ENCODE measurements around the gene C2orf49.

C2orf49 gene

DNA sequence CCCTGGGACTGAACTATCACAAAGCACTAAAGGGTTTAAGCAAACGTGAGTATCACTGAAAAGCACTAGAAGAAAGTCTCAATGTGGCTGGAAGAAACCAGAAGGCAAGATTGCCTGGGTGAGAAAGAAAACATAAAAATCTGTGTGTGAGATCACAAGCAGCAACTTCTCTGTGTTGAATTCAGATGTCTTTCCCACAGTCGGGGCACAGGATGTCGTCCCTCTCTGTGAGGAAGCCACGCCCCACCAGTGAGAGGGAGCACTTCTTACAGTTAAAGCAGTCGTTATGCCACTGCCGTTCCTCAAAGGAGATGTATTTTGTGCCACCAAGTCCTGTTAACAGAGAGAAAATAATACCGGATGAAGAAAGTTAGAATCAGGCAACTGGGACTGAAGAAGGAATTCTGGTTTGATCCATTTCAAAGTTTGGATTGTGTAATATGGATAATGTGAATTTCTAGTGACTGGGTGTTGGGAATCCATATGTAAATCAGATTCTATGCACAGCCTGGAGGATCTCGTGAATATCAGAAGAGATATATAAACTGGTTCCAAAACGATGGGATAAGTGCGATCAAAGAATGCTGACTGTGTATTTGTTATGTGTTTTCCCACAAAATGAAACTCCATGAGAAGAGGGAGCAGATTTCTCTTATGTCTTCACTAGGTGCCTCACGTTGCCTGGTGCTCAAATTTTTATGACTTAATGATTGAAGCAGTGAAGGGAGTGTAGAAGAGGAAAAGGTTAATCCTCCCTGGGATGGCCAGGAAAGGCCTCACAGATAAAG, 24.0 kb downstream of the C2orf49 start:
- TF ChIP-seq, protein P1, sequence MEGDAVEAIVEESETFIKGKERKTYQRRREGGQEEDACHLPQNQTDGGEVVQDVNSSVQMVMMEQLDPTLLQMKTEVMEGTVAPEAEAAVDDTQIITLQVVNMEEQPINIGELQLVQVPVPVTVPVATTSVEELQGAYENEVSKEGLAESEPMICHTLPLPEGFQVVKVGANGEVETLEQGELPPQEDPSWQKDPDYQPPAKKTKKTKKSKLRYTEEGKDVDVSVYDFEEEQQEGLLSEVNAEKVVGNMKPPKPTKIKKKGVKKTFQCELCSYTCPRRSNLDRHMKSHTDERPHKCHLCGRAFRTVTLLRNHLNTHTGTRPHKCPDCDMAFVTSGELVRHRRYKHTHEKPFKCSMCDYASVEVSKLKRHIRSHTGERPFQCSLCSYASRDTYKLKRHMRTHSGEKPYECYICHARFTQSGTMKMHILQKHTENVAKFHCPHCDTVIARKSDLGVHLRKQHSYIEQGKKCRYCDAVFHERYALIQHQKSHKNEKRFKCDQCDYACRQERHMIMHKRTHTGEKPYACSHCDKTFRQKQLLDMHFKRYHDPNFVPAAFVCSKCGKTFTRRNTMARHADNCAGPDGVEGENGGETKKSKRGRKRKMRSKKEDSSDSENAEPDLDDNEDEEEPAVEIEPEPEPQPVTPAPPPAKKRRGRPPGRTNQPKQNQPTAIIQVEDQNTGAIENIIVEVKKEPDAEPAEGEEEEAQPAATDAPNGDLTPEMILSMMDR (IDR thresholded peaks at IDR 0.05): no peak
- Histone ChIP-seq H3K27me3 (peaks cover 11% of the 10 kb centered on the region), H3K36me3 (peaks cover 36% of the 10 kb centered on the region), H3K27ac (no peak overlapping the region), H3K4me1 (ENCODE audit: control insufficient read depth in 1 of 2, insufficient read depth in 1 of 2, low read depth in 1 of 2, low read length in 1 of 2) (peaks cover 0 to 5% of the 10 kb centered on the region in 2 experiments), H3K4me3 (ENCODE audit: low read depth in 1 of 2, low read length in 1 of 2) (no peak overlapping the region), H3K9me3 (no peaks in the 10 kb centered on the region)

DNA sequence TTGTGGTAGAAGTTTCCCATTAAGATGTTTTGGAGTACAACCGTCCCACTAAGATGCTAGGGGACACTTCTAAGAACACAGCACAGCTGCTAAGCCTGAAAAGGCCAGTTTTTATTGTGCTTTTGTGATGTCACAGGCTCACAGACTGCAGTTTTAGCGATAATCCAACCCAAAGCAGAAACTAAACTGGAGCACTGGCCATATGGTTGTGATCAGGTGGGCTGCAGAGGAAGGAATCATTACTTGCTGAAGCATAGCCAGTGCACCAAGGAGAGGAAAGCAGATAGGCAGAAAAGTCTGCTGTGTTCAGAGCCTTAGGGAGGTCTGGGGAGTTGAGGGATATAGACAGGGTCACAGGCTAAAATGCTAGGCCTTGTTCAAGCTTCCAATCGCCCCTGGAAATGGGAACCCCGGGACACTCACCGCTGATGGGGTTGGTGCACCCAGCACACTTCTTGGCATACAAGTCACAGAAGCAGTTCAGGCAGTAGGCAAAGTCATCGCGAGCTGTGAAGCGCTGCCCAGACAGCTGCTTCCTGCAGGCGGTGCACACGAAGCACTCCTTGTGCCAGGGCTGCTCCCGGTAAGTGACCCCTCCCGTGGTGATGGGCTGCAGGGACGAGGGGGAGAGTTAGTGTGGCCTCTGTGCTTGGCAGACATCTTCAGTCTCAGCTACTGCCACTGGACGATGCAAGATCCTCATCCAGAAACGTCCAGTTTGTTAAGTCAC, 25.7 kb downstream of the C2orf49 start:
- H3K36me3 ChIP-seq: peaks cover 31% of the 10 kb centered on the region
- H3K27ac ChIP-seq: no peak overlapping the region
- TF ChIP-seq, protein P1 (IDR thresholded peaks at IDR 0.05): no peak
- no peaks in the 10 kb centered on the region for H3K9me3 ChIP-seq
- no peak overlapping the region for H3K4me3 ChIP-seq (ENCODE audit: low read depth in 1 of 2, low read length in 1 of 2)
- H3K4me1 ChIP-seq (ENCODE audit: control insufficient read depth in 1 of 2, insufficient read depth in 1 of 2, low read depth in 1 of 2, low read length in 1 of 2): peaks cover 0 to 5% of the 10 kb centered on the region in 2 experiments
- peaks cover 11% of the 10 kb centered on the region for H3K27me3 ChIP-seq

DNA sequence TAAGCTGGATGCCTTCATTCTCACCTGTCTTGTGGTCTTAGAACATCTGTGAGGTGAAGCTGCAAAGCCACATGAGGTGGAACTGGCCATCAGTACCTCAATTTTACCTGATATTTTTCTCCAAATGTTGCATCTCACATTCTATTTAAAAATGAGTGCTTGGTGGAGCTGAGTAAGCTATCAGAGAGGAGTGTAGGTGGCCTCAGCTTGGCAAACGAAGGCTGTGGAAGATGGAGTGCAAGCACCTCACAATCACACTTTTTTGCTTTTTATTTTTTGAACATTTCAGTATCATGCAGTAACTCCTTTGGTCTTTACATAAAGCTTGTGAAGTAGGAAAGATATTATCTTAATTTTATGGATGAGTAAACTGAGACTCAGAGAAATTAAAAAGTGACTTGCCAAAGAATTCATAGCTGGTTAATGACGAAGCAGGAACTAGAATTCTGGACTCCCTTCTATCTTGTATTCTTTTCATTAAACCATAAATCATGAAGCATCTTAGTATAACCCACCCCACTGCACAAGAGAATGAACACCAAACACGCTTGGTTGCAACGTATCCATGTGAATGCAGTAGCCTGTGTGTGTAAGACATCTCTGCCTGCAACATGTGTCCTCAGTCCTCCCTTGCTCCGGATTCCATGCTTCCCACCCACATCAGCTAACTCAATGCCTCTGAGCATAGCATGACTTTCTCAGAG, 27.2 kb downstream of the C2orf49 start:
- Histone ChIP-seq H3K9me3 (no peaks in the 10 kb centered on the region), H3K27ac (no peak overlapping the region), H3K4me1 (ENCODE audit: control insufficient read depth in 1 of 2, insufficient read depth in 1 of 2, low read depth in 1 of 2, low read length in 1 of 2) (peaks cover 0 to 2% of the 10 kb centered on the region in 2 experiments), H3K27me3 (peaks cover 11% of the 10 kb centered on the region), H3K36me3 (peaks cover 19% of the 10 kb centered on the region), H3K4me3 (ENCODE audit: low read depth in 1 of 2, low read length in 1 of 2) (no peak overlapping the region)
- TF ChIP-seq, protein P1 (IDR thresholded peaks at IDR 0.05): no peak

DNA sequence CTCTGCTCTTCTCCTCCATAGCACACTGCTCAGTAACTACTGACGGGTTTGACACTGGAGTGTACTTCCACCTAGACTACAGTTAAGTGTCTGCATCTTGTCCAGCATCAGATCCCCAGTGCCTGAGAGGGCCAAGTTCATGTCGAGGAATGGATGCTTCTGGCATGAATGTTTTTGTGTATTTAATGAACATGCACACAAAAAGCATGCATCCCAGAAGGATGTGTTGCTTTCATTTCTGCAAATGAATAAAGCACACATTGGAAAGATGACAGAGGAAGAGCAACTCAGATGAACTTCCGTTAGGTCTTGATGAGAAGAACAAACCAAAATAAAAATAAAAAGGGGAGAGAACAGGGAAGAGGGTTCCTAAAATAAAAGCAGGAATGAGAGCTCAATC, 27.9 kb downstream of the C2orf49 start:
- Histone ChIP-seq H3K27ac (no peak overlapping the region), H3K9me3 (no peaks in the 10 kb centered on the region), H3K4me3 (ENCODE audit: low read depth in 1 of 2, low read length in 1 of 2) (no peak overlapping the region), H3K27me3 (peaks cover 11% of the 10 kb centered on the region), H3K4me1 (ENCODE audit: control insufficient read depth in 1 of 2, insufficient read depth in 1 of 2, low read depth in 1 of 2, low read length in 1 of 2) (no peaks in the 10 kb centered on the region), H3K36me3 (peaks cover 15% of the 10 kb centered on the region)
- TF ChIP-seq, protein P1 (IDR thresholded peaks at IDR 0.05): no peak

DNA sequence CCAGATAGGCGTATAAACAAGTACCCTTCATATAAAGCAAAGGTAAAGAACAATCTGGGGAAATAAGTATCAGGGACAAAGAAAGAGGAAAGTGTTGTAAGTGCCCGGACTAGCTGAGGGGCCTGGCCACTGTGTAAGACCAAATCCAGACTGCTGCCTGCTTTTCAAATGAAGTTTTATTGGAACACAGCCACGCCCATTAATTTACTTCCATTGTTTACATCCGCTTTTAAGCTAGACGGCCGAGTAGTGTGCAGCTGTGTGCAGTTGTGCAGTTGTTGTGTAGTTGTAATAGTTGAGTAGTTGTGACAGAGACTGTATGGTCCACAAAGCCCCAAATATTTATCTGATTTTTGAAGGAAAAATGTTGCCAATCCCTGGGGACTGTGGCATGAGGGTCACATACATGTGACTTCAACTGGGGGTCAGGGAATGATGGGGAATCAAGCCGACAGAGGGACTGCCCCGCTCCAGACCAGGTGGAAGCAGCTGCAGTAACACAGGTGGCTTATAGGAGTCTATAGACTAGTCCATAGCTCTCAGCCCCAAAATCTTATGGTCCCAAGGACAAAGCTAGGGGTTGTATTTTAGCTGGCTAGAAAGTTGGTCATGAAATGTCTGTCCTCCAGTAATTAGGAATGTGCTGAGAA, 31.5 kb downstream of the C2orf49 start:
- TF ChIP-seq, protein P1 (IDR thresholded peaks at IDR 0.05): no peak
- no peaks in the 10 kb centered on the region for H3K9me3 ChIP-seq
- H3K27ac ChIP-seq: no peak overlapping the region
- no peaks in the 10 kb centered on the region for H3K36me3 ChIP-seq
- H3K4me3 ChIP-seq (ENCODE audit: low read depth in 1 of 2, low read length in 1 of 2): no peak overlapping the region
- H3K4me1 ChIP-seq (ENCODE audit: control insufficient read depth in 1 of 2, insufficient read depth in 1 of 2, low read depth in 1 of 2, low read length in 1 of 2): no peaks in the 10 kb centered on the region
- no peaks in the 10 kb centered on the region for H3K27me3 ChIP-seq

Data from neutrophil (primary cell).